PC-3 (cell line): ENCODE data around the gene AARS2. TPM values are rescaled to one million over a fixed set of nuclear protein-coding genes. Genes with fewer than 3 reads are reported as not detected.

Source experiments
- ATAC-seq: fragments of 200-7000 bp; cut with Tn5 transposase; 2 replicates; pipeline ENCODE4 v1.9.1; 2020; ENCODE audit warnings: mild to moderate bottlenecking, moderate library complexity
- BruUV-seq: library from RNA; stranded (reverse); fragments of 400-500 nt; replicated peaks from 2 replicates; lab custom pipeline; 2021; lab: Mats Ljungman, UMichigan
- CTCF ChIA-PET: fragments of 300-600 bp; sonication (Branson Sonifier 250); formaldehyde crosslinking; loops from one replicate; lab custom pipeline; 2022; ENCODE audit warnings: antibody characterized with exemption; lab: Charles Lee
- POLR2A ChIA-PET: fragments of 300-600 bp; sonication (Branson Sonifier 250); formaldehyde crosslinking; loops from one replicate; lab custom pipeline; 2022; ENCODE audit warnings: antibody characterized with exemption; ENCODE audit not compliant: unreplicated experiment; lab: Charles Lee
- DNase-seq: peaks from one replicate; pipeline ENCODE4 v3.0.0-alpha.2; 2015
- H2AFZ ChIP-seq: fragments of 300-600 bp; sonication (generic); 2 replicates; pipeline ENCODE4 v1.6.0; 2016; ENCODE audit warnings: antibody characterized with exemption, low read length
- H3F3A ChIP-seq: fragments of 300-600 bp; sonication (generic); one replicate; pipeline ENCODE4 v1.6.0; 2017; ENCODE audit warnings: antibody characterized with exemption, low read length, control low read depth, mild to moderate bottlenecking; ENCODE audit not compliant: unreplicated experiment
- H3K27ac ChIP-seq: fragments of 300-600 bp; sonication (generic); 2 replicates; pipeline ENCODE4 v1.5.1; 2016; ENCODE audit warnings: mild to moderate bottlenecking, low read length
- H3K27me3 ChIP-seq: fragments of 300-600 bp; sonication (generic); 2 replicates; pipeline ENCODE4 v1.6.1; 2016; ENCODE audit warnings: low read length, mixed read lengths
- H3K36me3 ChIP-seq: fragments of 300-600 bp; sonication (generic); 2 replicates; pipeline ENCODE4 v1.6.1; 2016; ENCODE audit warnings: low read depth, mixed run types, low read length, mixed read lengths
- H3K4me1 ChIP-seq: fragments of 300-600 bp; sonication (generic); 2 replicates; pipeline ENCODE4 v1.5.1; 2016; ENCODE audit warnings: low read length; ENCODE audit not compliant: insufficient read depth
- H3K4me2 ChIP-seq: fragments of 300-600 bp; sonication (generic); 2 replicates; pipeline ENCODE4 v1.6.0; 2016; ENCODE audit warnings: low read length
- H3K4me3 ChIP-seq: fragments of 300-600 bp; sonication (generic); 2 replicates; pipeline ENCODE4 v1.5.1; 2016; ENCODE audit warnings: mild to moderate bottlenecking, low read length, mixed read lengths
- H3K79me2 ChIP-seq: fragments of 300-600 bp; sonication (generic); 2 replicates; pipeline ENCODE4 v1.6.1; 2017; ENCODE audit warnings: low read length, mixed read lengths
- H3K9ac ChIP-seq: fragments of 300-600 bp; sonication (generic); 2 replicates; pipeline ENCODE4 v1.6.0; 2016; ENCODE audit warnings: mild to moderate bottlenecking, low read length
- H3K9me2 ChIP-seq: fragments of 300-600 bp; sonication (generic); replicated peaks from 2 replicates; pipeline ENCODE4 v1.6.1; 2016; ENCODE audit warnings: mixed run types, low read length, mixed read lengths
- H3K9me3 ChIP-seq: fragments of 300-600 bp; sonication (generic); 2 replicates; pipeline ENCODE4 v1.6.1; 2016; ENCODE audit warnings: low read length, mixed read lengths
- H4K20me1 ChIP-seq: fragments of 300-600 bp; sonication (generic); 2 replicates; pipeline ENCODE4 v1.6.1; 2016; ENCODE audit warnings: low read length, mixed read lengths
- CTCF ChIP-seq: fragments of 300-600 bp; sonication (generic); conservative IDR thresholded peaks from 2 replicates; pipeline ENCODE4 v1.5.1; 2017; ENCODE audit warnings: antibody characterized with exemption, low read depth, mild to moderate bottlenecking, low read length
- EZH2 ChIP-seq: fragments of 300-600 bp; sonication (generic); IDR thresholded peaks from one replicate; pipeline ENCODE4 v1.6.1; 2017; ENCODE audit warnings: antibody characterized with exemption, mild to moderate bottlenecking, low read length; ENCODE audit not compliant: unreplicated experiment
- EZH2phosphoT487 ChIP-seq: fragments of 300-600 bp; sonication (generic); IDR thresholded peaks from 2 replicates; pipeline ENCODE4 v1.6.1; 2018; ENCODE audit warnings: mild to moderate bottlenecking, antibody characterized with exemption, low read length, borderline replicate concordance
- intact Hi-C: fragments of 100-400 bp; cut with micrococcal nuclease; formaldehyde crosslinking; loops from 2 replicates; pipeline ENCODE4 v1.9.0; 2023
- total RNA-seq: library from RNA; depleted of rRNA; stranded (reverse); fragments of >200 nt; gene quantifications from 2 replicates; pipeline ENCODE4 v1.2.3, GENCODE V29; 2014

Gene AARS2
- total RNA-seq, 1 experiment from 2014 or later: 26.2 TPM

- Histone ChIP-seq H3K4me3 (no peak overlapping the region), H3F3A (no peaks in the 10 kb centered on the region), H3K9ac (no peak overlapping the region), H3K9me2 (no peaks in the 10 kb centered on the region), H3K4me2 (no peak overlapping the region), H3K27me3 (no peaks in the 10 kb centered on the region), H3K4me1 (peaks cover 29% of the 10 kb centered on the region), H4K20me1 (no peaks in the 10 kb centered on the region), H3K79me2 (peaks cover 31% of the 10 kb centered on the region), H3K9me3 (no peaks in the 10 kb centered on the region), H2AFZ (no peak overlapping the region), H3K36me3 (no peaks in the 10 kb centered on the region), H3K27ac (no peak overlapping the region)
- TF ChIP-seq EZH2phosphoT487 (no peak), EZH2 (no peak), CTCF (no peak)
- no TSS peak for BruUV-seq
- DNase-seq (no peak), ATAC-seq (no peak)
- POLR2A ChIA-PET: interaction anchor here (0.6 kb wide), 1 partner anchor 11 kb away, joined by 3 read pairs; no protein-coding TSS in a partner anchor
- CTCF ChIA-PET: interaction anchor here (0.6 kb wide), 1 partner anchor 153 kb away, joined by 3 read pairs; no protein-coding TSS in a partner anchor
- intact Hi-C loops: no loop called here
Measured at GRCh38 chr6:44261581-44261980, 51.6 kb downstream of the AARS2 start.

- peaks cover 40% of the 10 kb centered on the region for H3K79me2 ChIP-seq
- peaks cover 7% of the 10 kb centered on the region; the same call in 1 of the 2 replicates for H4K20me1 ChIP-seq
- no peaks in the 10 kb centered on the region for H3K9me2 ChIP-seq
- intact Hi-C loops: no loop called here
- no peaks in the 10 kb centered on the region for H3K9me3 ChIP-seq
- DNase-seq (no peak), ATAC-seq (no peak)
- no peak overlapping the region for H3K9ac ChIP-seq
- ChIA-PET CTCF (no interaction called here), POLR2A (no interaction called here)
- no peak for TF ChIP-seq CTCF
- TF ChIP-seq EZH2: no peak
- TF ChIP-seq EZH2phosphoT487: no peak
- H2AFZ ChIP-seq: no peak overlapping the region
- no peak overlapping the region for H3K27ac ChIP-seq
- no peak overlapping the region for H3K4me3 ChIP-seq
- H3K27me3 ChIP-seq: no peaks in the 10 kb centered on the region
- peaks cover 38% of the 10 kb centered on the region for H3K4me1 ChIP-seq
- H3K4me2 ChIP-seq: no peak overlapping the region
- H3K36me3 ChIP-seq: no peaks in the 10 kb centered on the region
- BruUV-seq: no TSS peak
- peaks cover 6% of the 10 kb centered on the region for H3F3A ChIP-seq
Measured at GRCh38 chr6:44260451-44261297, 52.5 kb downstream of the AARS2 start.

GRCh38 chr6:44260011-44260410 lies 53.1 kb downstream of the AARS2 start:
- Histone ChIP-seq H3K4me1 (peaks cover 40% of the 10 kb centered on the region), H3K36me3 (no peaks in the 10 kb centered on the region), H3K79me2 (peaks cover 42% of the 10 kb centered on the region), H3K27me3 (no peaks in the 10 kb centered on the region), H3K4me2 (no peak overlapping the region), H3K9me2 (no peaks in the 10 kb centered on the region), H4K20me1 (peaks cover 11% of the 10 kb centered on the region), H3K9ac (no peak overlapping the region), H2AFZ (no peak overlapping the region), H3K4me3 (no peak overlapping the region), H3F3A (peaks cover 9% of the 10 kb centered on the region), H3K27ac (no peak overlapping the region), H3K9me3 (no peaks in the 10 kb centered on the region)
- ATAC-seq: no peak
- intact Hi-C loops: no loop called here
- no peak for DNase-seq
- BruUV-seq: no TSS peak
- CTCF ChIA-PET: no interaction called here
- POLR2A ChIA-PET: no interaction called here
- no peak for TF ChIP-seq EZH2phosphoT487
- no peak for TF ChIP-seq CTCF
- TF ChIP-seq EZH2: no peak
